HepG2 (cell line): ENCODE data around the gene RGS19. TPM values are rescaled to one million over a fixed set of nuclear protein-coding genes. Genes with fewer than 3 reads are reported as not detected.

Experiments used
- CAMTA2 ChIP-seq: sonication (generic); formaldehyde crosslinking; IDR thresholded peaks from 2 replicates; pipeline ENCODE4 v1.4.0; 2020; ENCODE audit warnings: mild to moderate bottlenecking, missing genetic modification reagents, borderline replicate concordance
- E2F2 ChIP-seq: sonication (generic); formaldehyde crosslinking; IDR thresholded peaks from 2 replicates; pipeline ENCODE4 v1.4.0; 2020; ENCODE audit warnings: missing genetic modification reagents, borderline replicate concordance
- FOSL2 ChIP-seq: sonication (generic); formaldehyde crosslinking; IDR thresholded peaks from 2 replicates; pipeline ENCODE4 v1.4.0; 2020; ENCODE audit warnings: missing genetic modification reagents
- HNRNPK ChIP-seq: fragments of 200-400 bp; formaldehyde crosslinking; IDR thresholded peaks from 2 replicates; pipeline ENCODE4 v1.6.1; 2018; ENCODE audit warnings: low read length, low read depth, moderate library complexity, mild to moderate bottlenecking; ENCODE audit not compliant: poor library complexity, severe bottlenecking
- MIER2 ChIP-seq: IDR thresholded peaks from 2 replicates; pipeline ENCODE4 v1.6.1; 2016; ENCODE audit warnings: missing biosample characterization, missing genetic modification reagents
- MTA1 ChIP-seq: sonication (generic); formaldehyde crosslinking; IDR thresholded peaks from 2 replicates; pipeline ENCODE4 v1.4.0; 2020; ENCODE audit warnings: missing genetic modification reagents, mild to moderate bottlenecking, borderline replicate concordance
- NCOR1 ChIP-seq: fragments of 200-600 bp; sonication (generic); IDR thresholded peaks from 2 replicates; pipeline ENCODE4 v1.7.0; 2017; ENCODE audit warnings: antibody characterized with exemption, low read length, borderline replicate concordance
- PRDM15 ChIP-seq: sonication (generic); formaldehyde crosslinking; IDR thresholded peaks from 2 replicates; pipeline ENCODE4 v1.4.0; 2020; ENCODE audit warnings: missing genetic modification reagents
- SMC3 ChIP-seq: IDR thresholded peaks from 2 replicates; pipeline ENCODE4 v1.6.1; 2011; ENCODE audit warnings: low read length, improper control_type of control experiment
- TERF1 ChIP-seq: sonication (generic); formaldehyde crosslinking; IDR thresholded peaks from 2 replicates; pipeline ENCODE4 v1.8.0; 2022; ENCODE audit warnings: mild to moderate bottlenecking, missing genetic modification reagents, moderate library complexity
- THAP7 ChIP-seq: sonication (generic); formaldehyde crosslinking; IDR thresholded peaks from 2 replicates; pipeline ENCODE4 v1.8.1; 2023; ENCODE audit warnings: mild to moderate bottlenecking, missing genetic modification reagents
- ZBTB37 ChIP-seq: sonication (generic); formaldehyde crosslinking; IDR thresholded peaks from 2 replicates; pipeline ENCODE4 v1.4.0; 2020; ENCODE audit warnings: mild to moderate bottlenecking, missing genetic modification reagents
- ZNF205 ChIP-seq: IDR thresholded peaks from 2 replicates; pipeline ENCODE4 v1.6.1; 2018; ENCODE audit warnings: missing biosample characterization, missing genetic modification reagents
- ZNF230 ChIP-seq: sonication (generic); formaldehyde crosslinking; IDR thresholded peaks from 2 replicates; pipeline ENCODE4 v1.4.0; 2020; ENCODE audit warnings: mild to moderate bottlenecking, missing genetic modification reagents
- ZNF446 ChIP-seq: sonication (generic); formaldehyde crosslinking; IDR thresholded peaks from 2 replicates; pipeline ENCODE4 v1.5.0; 2020; ENCODE audit warnings: mild to moderate bottlenecking, missing genetic modification reagents
- ZNF570 ChIP-seq: sonication (generic); formaldehyde crosslinking; IDR thresholded peaks from 2 replicates; pipeline ENCODE4 v1.4.0; 2020; ENCODE audit warnings: mild to moderate bottlenecking, missing genetic modification reagents, borderline replicate concordance
- polyA plus RNA-seq, 8 experiments: library from polyadenylated mRNA; depleted of rRNA in 3 of 8; stranded (reverse) in 7 of 8; unstranded in 1 of 8; fragments of >200 nt; fragmentation: Illumina TruSeq in 4 of 8; extraction: Trizol in 4 of 8; gene quantifications; 2 replicates each; pipeline versions ENCODE4 v1.2.1 to v1.2.3, GENCODE V29; 2011 to 2016; ENCODE audit warnings: low read depth in 4 of 8, missing spikeins in 1 of 8, mixed read lengths in 1 of 8; ENCODE audit not compliant: insufficient read depth in 1 of 8
- total RNA-seq, 5 experiments: library from RNA; depleted of rRNA; stranded (reverse); fragments of >200 nt; fragmentation: Illumina TruSeq; extraction: Trizol; gene quantifications; 2 replicates each; pipeline ENCODE4 v1.2.3, GENCODE V29; 2016; ENCODE audit warnings: low read depth in 1 of 5

RGS19 gene
- total and polyA plus RNA-seq, 2 of the 13 experiments (the other 11 are each of a cell fraction or from before 2014, with no cell fraction given), result 10.7 to 11.9 TPM

- TF ChIP-seq PRDM15 (CRISPR knock-in tag) (peak; percentile 88), NCOR1 (no peak), E2F2 (CRISPR knock-in tag) (0 out of 2 replicates have a peak, but pooled peaks have one; percentile 23), ZNF570 (CRISPR knock-in tag) (no peak), HNRNPK (no peak), ZNF446 (no peak; the same call in 1 of the 2 replicates), THAP7 (CRISPR knock-in tag) (peak; percentile 96; the same call in 1 of the 2 replicates), FOSL2 (CRISPR knock-in tag) (peak; percentile 51; the same call in 1 of the 2 replicates), SMC3 (no peak), ZBTB37 (CRISPR knock-in tag) (peak; percentile 66; the same call in 1 of the 2 replicates), CAMTA2 (CRISPR knock-in tag) (no peak), TERF1 (CRISPR knock-in tag) (peak; percentile 90; the same call in 1 of the 2 replicates), MTA1 (CRISPR knock-in tag) (peak; percentile 64; the same call in 1 of the 2 replicates), ZNF205 (CRISPR knock-in tag) (peak; percentile 21; the same call in 1 of the 2 replicates), MIER2 (no peak), ZNF230 (CRISPR knock-in tag) (no peak)
These were observed 26.1 kb downstream of the RGS19 start (continued) for GRCh38 chr20:64052987-64053840.
